Measurements from ENCODE around the gene CLDN14. TPM values are rescaled to one million over a fixed set of nuclear protein-coding genes. Genes with fewer than 3 reads are reported as not detected.

Gene CLDN14
- total and polyA plus RNA-seq, 2 experiments from 2014 or later = not detected

- Histone ChIP-seq H3K27me3 (no peaks in the 10 kb centered on the region), H3K9me3 (ENCODE audit: low read depth) (no peaks in the 10 kb centered on the region), H3K36me3 (no peaks in the 10 kb centered on the region), H3K4me1 (ENCODE audit: low read depth) (peaks cover 6% of the 10 kb centered on the region), H3K4me3 (no peak overlapping the region), H3K27ac (no peak overlapping the region)
- TF ChIP-seq CTCF (IDR thresholded peaks at IDR 0.05; ENCODE audit: low read depth, low read length) = no peak
- DNase-seq (ENCODE audit: low read depth in 1 of 2, low spot score in 1 of 2) = no peak
Measured at GRCh38 chr21:36471254-36471723, 8.6 kb downstream of the CLDN14 start.

- no peaks in the 10 kb centered on the region for H3K9me3 ChIP-seq (ENCODE audit: low read depth)
- H3K4me1 ChIP-seq (ENCODE audit: low read depth) = peaks cover 4% of the 10 kb centered on the region
- no peak overlapping the region for H3K27ac ChIP-seq
- TF ChIP-seq CTCF (IDR thresholded peaks at IDR 0.05; ENCODE audit: low read depth, low read length) = no peak
- no peaks in the 10 kb centered on the region for H3K36me3 ChIP-seq
- H3K27me3 ChIP-seq = no peaks in the 10 kb centered on the region
- no peak overlapping the region for H3K4me3 ChIP-seq
- DNase-seq (ENCODE audit: low read depth in 1 of 2, low spot score in 1 of 2) = no peak
Measured at GRCh38 chr21:36470294-36470693, 9.6 kb downstream of the CLDN14 start.

GRCh38 chr21:36466061-36466511 lies 13.8 kb downstream of the CLDN14 start:
- H3K4me1 ChIP-seq (ENCODE audit: low read depth) = peaks cover 18% of the 10 kb centered on the region
- H3K27me3 ChIP-seq = no peaks in the 10 kb centered on the region
- no peak overlapping the region for H3K27ac ChIP-seq
- H3K36me3 ChIP-seq = no peaks in the 10 kb centered on the region
- no peak for DNase-seq (ENCODE audit: low read depth in 1 of 2, low spot score in 1 of 2)
- H3K4me3 ChIP-seq = no peak overlapping the region
- TF ChIP-seq CTCF (IDR thresholded peaks at IDR 0.05; ENCODE audit: low read depth, low read length) = no peak
- H3K9me3 ChIP-seq (ENCODE audit: low read depth) = no peaks in the 10 kb centered on the region

GRCh38 chr21:36465478-36465877 lies 14.4 kb downstream of the CLDN14 start:
- no peak for TF ChIP-seq CTCF (IDR thresholded peaks at IDR 0.05; ENCODE audit: low read depth, low read length)
- Histone ChIP-seq H3K9me3 (ENCODE audit: low read depth) (no peaks in the 10 kb centered on the region), H3K27ac (no peak overlapping the region), H3K4me3 (no peak overlapping the region), H3K27me3 (no peaks in the 10 kb centered on the region), H3K36me3 (no peaks in the 10 kb centered on the region), H3K4me1 (ENCODE audit: low read depth) (peaks cover 18% of the 10 kb centered on the region)
- DNase-seq (ENCODE audit: low read depth in 1 of 2, low spot score in 1 of 2) = no peak

GRCh38 chr21:36464590-36464989 lies 15.3 kb downstream of the CLDN14 start:
- Histone ChIP-seq H3K27ac (no peak overlapping the region), H3K36me3 (no peaks in the 10 kb centered on the region), H3K9me3 (ENCODE audit: low read depth) (no peaks in the 10 kb centered on the region), H3K4me3 (no peak overlapping the region), H3K4me1 (ENCODE audit: low read depth) (peaks cover 19% of the 10 kb centered on the region), H3K27me3 (no peaks in the 10 kb centered on the region)
- no peak for DNase-seq (ENCODE audit: low read depth in 1 of 2, low spot score in 1 of 2)
- no peak for TF ChIP-seq CTCF (IDR thresholded peaks at IDR 0.05; ENCODE audit: low read depth, low read length)

- TF ChIP-seq CTCF (IDR thresholded peaks at IDR 0.05; ENCODE audit: low read depth, low read length) = no peak
Measured at GRCh38 chr21:36463991-36464390, 15.9 kb downstream of the CLDN14 start.

More at GRCh38 chr21:36463991-36464390, 15.9 kb downstream of the CLDN14 start:
- Histone ChIP-seq H3K4me1 (ENCODE audit: low read depth) (peaks cover 24% of the 10 kb centered on the region), H3K36me3 (no peaks in the 10 kb centered on the region), H3K27me3 (no peaks in the 10 kb centered on the region), H3K9me3 (ENCODE audit: low read depth) (no peaks in the 10 kb centered on the region), H3K4me3 (no peak overlapping the region), H3K27ac (no peak overlapping the region)
- DNase-seq (ENCODE audit: low read depth in 1 of 2, low spot score in 1 of 2) = no peak

Measured in cardiac muscle cell (in vitro differentiated cells and primary cell).